Loucy (cell line): ENCODE data around the gene SP2.

ENCODE experiments used
- EZH2phosphoT487 ChIP-seq: fragments of 200-600 bp; IDR thresholded peaks from 2 replicates; pipeline ENCODE4 v1.6.1; 2018; ENCODE audit warnings: antibody characterized with exemption, mild to moderate bottlenecking, moderate library complexity, borderline replicate concordance
- TF ChIP-seq, protein P1 (sequence below): fragments of 200-600 bp; sonication (generic); conservative IDR thresholded peaks from 2 replicates; pipeline ENCODE4 v1.5.1; 2014; ENCODE audit warnings: mild to moderate bottlenecking, antibody characterized with exemption, low read length

DNA sequence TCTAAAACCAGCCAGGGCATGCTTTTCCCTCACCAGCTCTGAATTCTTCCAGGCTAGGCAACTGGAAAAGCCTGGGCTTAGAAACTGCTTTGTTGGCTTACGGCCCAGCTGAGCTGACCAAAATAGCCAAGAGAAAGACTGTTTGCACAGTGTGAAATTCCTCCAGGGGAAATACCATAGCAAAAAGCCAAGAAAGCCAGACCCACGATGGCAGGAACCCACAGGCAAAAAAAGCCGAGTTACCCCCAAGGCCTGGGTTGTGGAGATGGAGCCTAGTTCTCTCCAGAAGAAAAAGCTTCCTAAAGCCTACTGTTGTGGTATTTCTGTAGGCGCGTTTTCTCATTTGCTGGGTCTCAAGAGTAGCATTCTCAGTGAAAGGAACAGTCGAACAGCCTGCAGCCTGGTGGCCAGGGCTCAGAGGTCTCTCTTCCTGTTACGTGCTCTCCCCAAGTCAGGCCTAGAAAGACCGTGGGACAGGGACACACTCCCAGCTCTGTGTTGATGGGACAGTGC, 9.2 kb downstream of the SP2 start:
- TF ChIP-seq, protein P1, sequence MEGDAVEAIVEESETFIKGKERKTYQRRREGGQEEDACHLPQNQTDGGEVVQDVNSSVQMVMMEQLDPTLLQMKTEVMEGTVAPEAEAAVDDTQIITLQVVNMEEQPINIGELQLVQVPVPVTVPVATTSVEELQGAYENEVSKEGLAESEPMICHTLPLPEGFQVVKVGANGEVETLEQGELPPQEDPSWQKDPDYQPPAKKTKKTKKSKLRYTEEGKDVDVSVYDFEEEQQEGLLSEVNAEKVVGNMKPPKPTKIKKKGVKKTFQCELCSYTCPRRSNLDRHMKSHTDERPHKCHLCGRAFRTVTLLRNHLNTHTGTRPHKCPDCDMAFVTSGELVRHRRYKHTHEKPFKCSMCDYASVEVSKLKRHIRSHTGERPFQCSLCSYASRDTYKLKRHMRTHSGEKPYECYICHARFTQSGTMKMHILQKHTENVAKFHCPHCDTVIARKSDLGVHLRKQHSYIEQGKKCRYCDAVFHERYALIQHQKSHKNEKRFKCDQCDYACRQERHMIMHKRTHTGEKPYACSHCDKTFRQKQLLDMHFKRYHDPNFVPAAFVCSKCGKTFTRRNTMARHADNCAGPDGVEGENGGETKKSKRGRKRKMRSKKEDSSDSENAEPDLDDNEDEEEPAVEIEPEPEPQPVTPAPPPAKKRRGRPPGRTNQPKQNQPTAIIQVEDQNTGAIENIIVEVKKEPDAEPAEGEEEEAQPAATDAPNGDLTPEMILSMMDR = no peak
- TF ChIP-seq EZH2phosphoT487 = no peak
